GM13976 (cell line): Measurements from ENCODE around the gene SCYL2.
"Not testable (repeated sequence)": the region's sequence is repeated elsewhere in the genome, so short reads cannot be mapped to it uniquely, and the experiment has no call there.

ENCODE experiments used
- DNase-seq: peaks from one replicate; pipeline ENCODE4 v3.0.0; 2012; ENCODE audit warnings: low spot score
- in situ Hi-C: fragments of 300-500 bp; cut with MboI; formaldehyde crosslinking; loops from one replicate; pipeline ENCODE4 v1.12.0; 2022; ENCODE audit warnings: low sequenced_read_pairs, mixed read lengths, inconsistent platforms; ENCODE audit not compliant: unreplicated experiment
- TF ChIP-seq, protein P1 (sequence below): IDR thresholded peaks from 2 replicates; pipeline ENCODE4 v1.5.1; 2012; ENCODE audit warnings: borderline replicate concordance, mild to moderate bottlenecking; ENCODE audit not compliant: insufficient read depth; ENCODE audit errors: extremely low read depth, missing control alignments, control extremely low read depth

The SCYL2 gene

DNA sequence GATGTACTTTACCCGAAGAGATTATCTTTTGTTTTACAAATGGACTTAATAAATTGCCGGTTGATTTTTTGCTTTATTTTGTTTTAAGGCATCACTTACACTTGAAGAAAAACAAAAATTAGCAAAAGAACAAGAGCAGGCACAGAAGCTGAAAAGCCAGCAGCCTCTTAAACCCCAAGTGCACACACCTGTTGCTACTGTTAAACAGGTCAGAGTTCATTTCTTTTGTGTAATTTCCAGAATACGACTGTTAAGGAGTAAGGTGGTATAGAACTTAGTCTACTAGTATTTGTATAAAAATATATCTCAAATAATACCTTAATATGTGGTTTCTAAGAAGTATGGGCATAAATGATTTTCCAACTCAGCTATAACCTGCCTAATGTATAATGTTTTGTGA lies 70.3 kb downstream of the SCYL2 start:
- TF ChIP-seq, protein P1, sequence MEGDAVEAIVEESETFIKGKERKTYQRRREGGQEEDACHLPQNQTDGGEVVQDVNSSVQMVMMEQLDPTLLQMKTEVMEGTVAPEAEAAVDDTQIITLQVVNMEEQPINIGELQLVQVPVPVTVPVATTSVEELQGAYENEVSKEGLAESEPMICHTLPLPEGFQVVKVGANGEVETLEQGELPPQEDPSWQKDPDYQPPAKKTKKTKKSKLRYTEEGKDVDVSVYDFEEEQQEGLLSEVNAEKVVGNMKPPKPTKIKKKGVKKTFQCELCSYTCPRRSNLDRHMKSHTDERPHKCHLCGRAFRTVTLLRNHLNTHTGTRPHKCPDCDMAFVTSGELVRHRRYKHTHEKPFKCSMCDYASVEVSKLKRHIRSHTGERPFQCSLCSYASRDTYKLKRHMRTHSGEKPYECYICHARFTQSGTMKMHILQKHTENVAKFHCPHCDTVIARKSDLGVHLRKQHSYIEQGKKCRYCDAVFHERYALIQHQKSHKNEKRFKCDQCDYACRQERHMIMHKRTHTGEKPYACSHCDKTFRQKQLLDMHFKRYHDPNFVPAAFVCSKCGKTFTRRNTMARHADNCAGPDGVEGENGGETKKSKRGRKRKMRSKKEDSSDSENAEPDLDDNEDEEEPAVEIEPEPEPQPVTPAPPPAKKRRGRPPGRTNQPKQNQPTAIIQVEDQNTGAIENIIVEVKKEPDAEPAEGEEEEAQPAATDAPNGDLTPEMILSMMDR = no peak
- in situ Hi-C loops = no loop called here
- no peak for DNase-seq

DNA sequence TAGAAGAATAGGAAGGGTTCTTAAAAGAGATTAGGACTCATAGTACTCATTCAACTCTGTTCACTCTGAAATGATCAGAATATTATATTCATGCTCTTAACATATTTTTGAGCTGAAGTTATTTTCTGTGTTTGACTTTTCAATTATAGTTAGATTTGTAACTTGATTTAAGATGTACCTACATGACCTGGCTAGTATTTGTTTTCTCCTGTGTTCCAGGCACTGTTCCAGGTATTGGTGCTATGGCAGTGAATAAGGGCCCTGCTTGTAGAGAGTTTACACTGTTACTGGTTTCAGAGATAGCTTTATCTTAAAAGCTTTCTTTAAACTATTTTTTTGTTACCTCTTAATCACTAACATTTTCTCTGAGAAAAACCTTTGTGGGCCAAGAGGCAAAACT lies 70.8 kb downstream of the SCYL2 start:
- DNase-seq = no peak
- TF ChIP-seq, protein P1 = no peak
- in situ Hi-C loops = no loop called here

DNA sequence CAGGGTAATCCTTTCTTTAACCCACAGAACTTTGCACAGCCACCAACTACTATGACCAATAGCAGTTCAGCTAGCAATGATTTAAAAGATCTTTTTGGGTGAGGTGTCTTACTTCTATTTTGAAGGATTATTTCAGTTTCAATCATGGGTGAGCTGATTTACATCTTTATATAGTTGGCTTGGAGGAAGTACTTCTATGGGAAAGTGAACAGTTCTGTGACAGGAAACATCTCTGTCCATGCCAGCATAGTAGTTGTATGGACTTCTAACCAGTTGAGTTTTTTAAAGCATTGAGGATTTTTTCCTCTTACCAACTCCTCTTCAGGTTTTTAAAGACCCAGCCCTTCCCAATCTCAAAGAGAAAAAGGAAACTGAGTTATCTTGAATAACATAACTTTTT lies 72.1 kb downstream of the SCYL2 start:
- in situ Hi-C loops = no loop called here
- no peak for DNase-seq
- TF ChIP-seq, protein P1 = no peak

DNA sequence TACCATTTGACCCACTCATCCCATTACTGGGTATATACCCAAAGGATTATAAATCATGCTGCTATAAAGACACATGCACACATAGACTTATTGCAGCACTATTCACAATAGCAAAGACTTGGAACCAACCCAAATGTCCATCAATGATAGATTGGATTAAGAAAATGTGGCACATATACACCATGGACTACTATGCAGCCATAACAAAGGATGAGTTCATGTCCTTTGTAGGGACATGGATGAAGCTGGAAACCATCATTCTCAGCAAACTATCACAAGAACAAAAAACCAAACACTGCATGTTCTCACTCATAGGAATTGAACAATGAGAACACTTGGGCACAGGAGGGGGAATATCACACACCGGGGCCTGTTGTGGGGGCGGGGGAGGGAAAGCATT lies 75.9 kb downstream of the SCYL2 start:
- DNase-seq, in situ Hi-C loops: not testable (repeated sequence)

DNA sequence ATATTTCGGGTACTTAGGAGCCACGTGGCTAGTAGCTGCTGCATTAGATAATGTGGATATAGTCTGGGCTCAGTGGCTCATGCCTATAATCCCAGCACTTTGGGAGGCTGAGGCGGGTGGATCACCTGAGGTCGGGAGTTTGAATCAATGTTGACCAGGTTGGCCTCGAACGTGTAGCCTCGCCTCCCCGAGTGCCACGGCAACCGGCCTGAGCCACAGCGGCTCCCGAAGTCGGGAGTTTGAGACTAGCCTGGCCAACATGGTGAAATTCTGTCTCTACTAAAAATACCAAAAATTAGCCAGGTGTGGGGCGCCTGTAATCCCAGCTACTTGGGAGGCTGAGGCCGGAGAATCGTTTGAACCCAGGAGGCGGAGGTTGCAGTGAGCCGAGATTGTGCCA lies 77.4 kb downstream of the SCYL2 start:
- in situ Hi-C loops, DNase-seq: not testable (repeated sequence)

DNA sequence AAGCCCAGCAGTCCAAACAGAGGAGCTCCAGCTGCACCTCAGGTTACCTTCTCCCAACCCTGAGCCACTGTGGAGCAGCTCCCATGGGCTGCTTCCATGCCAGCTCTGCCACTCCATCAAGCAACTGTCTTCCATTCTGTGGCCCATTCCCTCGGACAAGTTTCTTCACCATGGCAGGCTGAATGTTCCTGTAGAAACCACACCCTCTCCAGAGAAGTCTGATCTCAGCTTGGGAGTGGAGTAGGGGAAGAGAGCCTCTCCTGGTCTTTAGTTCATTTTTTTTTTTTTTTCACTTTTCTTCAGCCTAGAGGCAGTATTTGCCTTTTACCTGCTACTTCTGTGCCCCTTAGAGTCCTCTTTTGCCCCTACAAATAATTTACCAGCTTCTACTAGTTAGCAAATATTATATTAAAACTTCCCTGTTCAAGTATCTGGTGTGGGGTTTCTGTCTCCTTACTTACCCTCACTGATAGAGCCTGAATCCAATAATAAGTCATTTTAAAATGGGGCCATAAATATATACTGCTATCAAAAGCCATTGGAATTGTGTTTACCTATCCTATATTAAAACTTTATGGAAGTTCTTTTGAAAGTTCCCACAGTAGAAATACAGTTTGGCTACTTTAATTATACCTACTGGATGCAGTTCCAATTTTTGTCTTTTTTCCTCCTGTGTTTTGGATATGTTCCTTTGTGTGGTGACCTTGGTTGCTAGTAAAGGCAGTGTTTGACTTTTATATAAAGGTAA lies 78.2 kb downstream of the SCYL2 start:
- in situ Hi-C loops = no loop called here
- TF ChIP-seq, protein P1 = no peak
- no peak for DNase-seq

DNA sequence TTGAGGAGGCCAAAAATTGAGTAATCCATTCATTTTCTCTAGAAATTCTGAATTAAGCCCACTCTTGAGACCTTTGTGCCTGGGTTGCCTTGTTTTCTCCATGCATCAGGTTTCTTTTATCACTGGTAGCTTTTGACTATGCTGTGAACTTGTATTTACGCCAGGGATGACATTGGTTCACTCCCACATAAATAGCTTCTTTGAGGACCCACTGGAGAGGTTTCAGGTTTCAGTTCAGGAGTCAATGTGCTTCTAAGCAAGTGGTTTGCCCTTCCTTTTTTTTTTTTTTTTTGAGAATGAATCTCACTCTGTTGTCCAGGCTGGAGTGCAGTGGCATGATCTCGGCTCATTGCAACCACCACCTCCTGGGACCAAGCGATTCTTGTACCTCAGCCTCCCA lies 79.7 kb downstream of the SCYL2 start:
- in situ Hi-C loops = no loop called here
- TF ChIP-seq, protein P1 = no peak
- no peak for DNase-seq
